Lung (tissue), 12 donors: ENCODE results near the gene LGR4. TPM values are rescaled to one million over a fixed set of nuclear protein-coding genes. Genes with fewer than 3 reads are reported as not detected.
A peak's percentile ranks its signal among the peaks of the same experiment; 100 is the strongest.
"Not testable (repeated sequence)": the region's sequence is repeated elsewhere in the genome, so short reads cannot be mapped to it uniquely, and the experiment has no call there.

Experiments
- ATAC-seq: fragments of 200-7000 bp; cut with Tn5 transposase; one replicate; pipeline ENCODE4 v1.9.1; 2020; ENCODE audit warnings: moderate number of reproducible peaks; ENCODE audit not compliant: insufficient read depth, low FRiP score
- DNase-seq, 3 donors: peaks; one replicate each; pipeline ENCODE4 v3.0.0-alpha.2; 2013 to 2017
- H3K27ac ChIP-seq, 2 donors: one replicate each; pipeline ENCODE4 v1.5.1; 2013; ENCODE audit warnings: mild to moderate bottlenecking in 2 of 2, moderate library complexity in 2 of 2, control low read depth in 1 of 2, inconsistent platforms in 1 of 2, low read depth in 1 of 2, low read length in 1 of 2
- H3K27me3 ChIP-seq, 3 donors: one replicate each; pipeline ENCODE4 v1.5.1; 2013; ENCODE audit warnings: low read length in 2 of 3; ENCODE audit not compliant: control insufficient read depth in 3 of 3, insufficient read depth in 3 of 3
- H3K36me3 ChIP-seq, 4 donors: one replicate each; pipeline ENCODE4 v1.5.1; 2013; ENCODE audit warnings: low read length in 4 of 4, mild to moderate bottlenecking in 1 of 4, moderate library complexity in 1 of 4; ENCODE audit not compliant: control insufficient read depth in 4 of 4, insufficient read depth in 4 of 4
- H3K4me1 ChIP-seq, 5 donors: one replicate each; pipeline ENCODE4 v1.5.1; 2013; ENCODE audit warnings: low read length in 5 of 5, mild to moderate bottlenecking in 2 of 5, moderate library complexity in 1 of 5; ENCODE audit not compliant: control insufficient read depth in 5 of 5, insufficient read depth in 5 of 5
- H3K4me3 ChIP-seq: one replicate; pipeline ENCODE4 v1.5.1; 2013; ENCODE audit warnings: mild to moderate bottlenecking, control low read depth, moderate library complexity
- H3K9ac ChIP-seq, 2 donors: one replicate each; pipeline ENCODE4 v1.5.1; 2013; ENCODE audit warnings: low read length in 2 of 2, control low read depth in 1 of 2; ENCODE audit not compliant: insufficient read depth in 1 of 2
- H3K9me3 ChIP-seq, 4 donors: one replicate each; pipeline ENCODE4 v1.5.1; 2013; ENCODE audit warnings: low read length in 3 of 4, mild to moderate bottlenecking in 1 of 4, moderate library complexity in 1 of 4; ENCODE audit not compliant: control insufficient read depth in 4 of 4, insufficient read depth in 3 of 4
- WGBS, 2 donors: extraction: QIAGEN DNeasy Blood & Tissue Kit; methylation state at CpG; one replicate each; pipeline ENCODE4 v1.1.7; 2013; 5-methylcytosine and 5-hydroxymethylcytosine counted together
- polyA plus RNA-seq, 2 donors: library from polyadenylated mRNA; stranded (reverse); fragments of 200-250 nt; gene quantifications; one replicate each; pipeline ENCODE4 v1.2.1, GENCODE V29; 2013
- total RNA-seq, 2 donors: library from RNA; depleted of rRNA in 1 of 2; stranded (reverse); fragments of >200 nt in 1 of 2; gene quantifications; one replicate each; pipeline ENCODE4 v1.2.1, GENCODE V29; 2014 to 2021
- TF ChIP-seq, protein P1 (sequence below): IDR thresholded peaks from 2 replicates; pipeline ENCODE4 v1.5.1; 2012; ENCODE audit warnings: mild to moderate bottlenecking; ENCODE audit errors: control extremely low read depth, extremely low read depth
- donor health status: control.
- donor health status: control.
- donor health status: Bipolar disorder and iron deficiency.
- donor health status: healthy.
- donor health status: DM: yes; HTN: yes; CAD: no.

The LGR4 gene
- total and polyA plus RNA-seq, 4 donors: 2.2 to 29.2 (median 3.7) TPM

DNA sequence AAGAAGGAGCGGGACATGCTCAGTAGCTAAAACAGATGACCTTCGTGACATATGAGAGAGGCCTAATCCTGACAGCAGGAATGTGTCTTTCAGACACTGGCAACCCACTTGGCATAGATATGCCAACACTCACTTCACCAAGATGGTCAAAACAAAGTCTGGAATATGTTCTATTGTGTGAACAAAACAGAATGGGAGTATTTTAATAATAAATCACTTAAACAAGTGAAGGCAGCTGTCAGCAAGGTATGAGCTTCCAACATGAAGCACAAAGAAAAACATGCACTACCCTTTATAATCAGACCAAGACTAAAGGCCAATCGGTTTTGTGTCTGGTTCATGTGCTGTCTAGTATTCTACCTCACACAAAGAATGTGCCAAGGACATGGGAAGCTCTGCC, 132.6 kb downstream of the LGR4 start:
- ATAC-seq: no peak

DNA sequence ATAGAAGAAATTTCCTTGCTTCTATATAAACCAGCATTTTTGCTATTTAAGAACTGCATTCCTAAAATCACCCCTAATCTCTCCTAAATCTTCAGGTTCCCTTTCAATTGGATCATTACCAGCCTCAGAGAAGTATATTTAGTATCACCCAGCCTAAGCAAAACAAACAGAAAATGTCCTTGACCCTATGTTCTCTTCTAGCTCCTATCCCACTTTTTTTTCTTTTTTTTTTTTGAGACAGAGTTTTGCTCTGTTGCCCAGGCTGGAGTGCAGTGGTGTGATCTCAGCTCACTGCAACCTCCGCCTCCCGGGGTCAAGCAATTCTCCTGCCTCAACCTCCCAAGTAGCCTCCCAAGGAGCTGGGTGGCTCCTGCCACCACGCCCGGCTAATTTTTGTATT, 137.8 kb downstream of the LGR4 start:
- ATAC-seq, DNase-seq, H3K9ac ChIP-seq, H3K27me3 ChIP-seq, H3K36me3 ChIP-seq, H3K9me3 ChIP-seq, H3K27ac ChIP-seq, H3K4me3 ChIP-seq: not testable (repeated sequence)
- 92 to 98% methylated on average over 4 of the region's 4 CpGs for WGBS, 2 donors
- H3K4me1 ChIP-seq: peaks cover 0 to 34% (median under 1%) of the 10 kb centered on the region in 5 donors

More for the DNA sequence above, 132.6 kb downstream of the LGR4 start:
- 83 to 88% methylated on average over 3 of the region's 3 CpGs for WGBS, 2 donors
- no peaks in the 10 kb centered on the region for H3K36me3 ChIP-seq
- H3K27me3 ChIP-seq: no peaks in the 10 kb centered on the region
- no peak overlapping the region for H3K4me3 ChIP-seq
- H3K27ac ChIP-seq: peak overlapping the region in 1 of 2 donors; percentile 21
- peaks cover 0 to 20% (median 4%) of the 10 kb centered on the region in 5 donors for H3K4me1 ChIP-seq
- H3K9ac ChIP-seq: no peak overlapping the region
- no peaks in the 10 kb centered on the region for H3K9me3 ChIP-seq
- DNase-seq: no peak
- TF ChIP-seq, protein P1, sequence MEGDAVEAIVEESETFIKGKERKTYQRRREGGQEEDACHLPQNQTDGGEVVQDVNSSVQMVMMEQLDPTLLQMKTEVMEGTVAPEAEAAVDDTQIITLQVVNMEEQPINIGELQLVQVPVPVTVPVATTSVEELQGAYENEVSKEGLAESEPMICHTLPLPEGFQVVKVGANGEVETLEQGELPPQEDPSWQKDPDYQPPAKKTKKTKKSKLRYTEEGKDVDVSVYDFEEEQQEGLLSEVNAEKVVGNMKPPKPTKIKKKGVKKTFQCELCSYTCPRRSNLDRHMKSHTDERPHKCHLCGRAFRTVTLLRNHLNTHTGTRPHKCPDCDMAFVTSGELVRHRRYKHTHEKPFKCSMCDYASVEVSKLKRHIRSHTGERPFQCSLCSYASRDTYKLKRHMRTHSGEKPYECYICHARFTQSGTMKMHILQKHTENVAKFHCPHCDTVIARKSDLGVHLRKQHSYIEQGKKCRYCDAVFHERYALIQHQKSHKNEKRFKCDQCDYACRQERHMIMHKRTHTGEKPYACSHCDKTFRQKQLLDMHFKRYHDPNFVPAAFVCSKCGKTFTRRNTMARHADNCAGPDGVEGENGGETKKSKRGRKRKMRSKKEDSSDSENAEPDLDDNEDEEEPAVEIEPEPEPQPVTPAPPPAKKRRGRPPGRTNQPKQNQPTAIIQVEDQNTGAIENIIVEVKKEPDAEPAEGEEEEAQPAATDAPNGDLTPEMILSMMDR: no peak

- Histone ChIP-seq H3K27ac (no peak overlapping the region), H3K4me1 (peaks cover 0 to 22% (median 0%) of the 10 kb centered on the region in 5 donors), H3K9ac (no peak overlapping the region), H3K9me3 (no peaks in the 10 kb centered on the region), H3K27me3 (no peaks in the 10 kb centered on the region), H3K36me3 (peaks cover 0 to 2% (median 0%) of the 10 kb centered on the region in 4 donors), H3K4me3 (no peak overlapping the region)
- WGBS, 2 donors: 55 to 81% methylated on average over 2 of the region's 2 CpGs
- ATAC-seq (no peak), DNase-seq (peak; percentile 23 to 79 (median 70))
- TF ChIP-seq, protein P1: no peak
These were observed 140.6 kb downstream of the LGR4 start for GRCh38 chr11:27331981-27332380.

GRCh38 chr11:27330633-27331270, 141.8 kb downstream of the LGR4 start:
- 91% methylated on average over 1 of the region's 1 CpG for WGBS, 2 donors
- no peak overlapping the region for H3K27ac ChIP-seq
- no peaks in the 10 kb centered on the region for H3K9me3 ChIP-seq
- no peak overlapping the region for H3K9ac ChIP-seq
- ATAC-seq (no peak), DNase-seq (no peak)
- H3K4me1 ChIP-seq: peaks cover 0 to 22% (median 0%) of the 10 kb centered on the region in 5 donors
- H3K36me3 ChIP-seq: peaks cover 0 to 2% (median 0%) of the 10 kb centered on the region in 4 donors
- H3K4me3 ChIP-seq: no peak overlapping the region
- TF ChIP-seq, protein P1: no peak
- no peaks in the 10 kb centered on the region for H3K27me3 ChIP-seq
